Activated T-helper 17 cell treated with anti-CD3 and anti-CD28 coated beads, Interleukin-2, amount 50 U/mL, for 72 hours (primary cell): Measurements from ENCODE around the gene C16orf89. TPM values are rescaled to one million over a fixed set of nuclear protein-coding genes. Genes with fewer than 3 reads are reported as not detected.

Experiments used
- ATAC-seq: fragments of 150-1000 bp; cut with Tn5 transposase; replicated peaks from 2 replicates; pipeline ENCODE4 v1.10.0; 2021; ENCODE audit warnings: mild to moderate bottlenecking, moderate library complexity
- H3K27ac Mint-ChIP-seq: one replicate; pipeline ENCODE4 v1.8.0; 2022; ENCODE audit warnings: mixed read lengths
- H3K27me3 Mint-ChIP-seq: one replicate; pipeline ENCODE4 v1.8.0; 2022; ENCODE audit warnings: mixed read lengths
- H3K36me3 Mint-ChIP-seq: one replicate; pipeline ENCODE4 v1.8.0; 2022; ENCODE audit warnings: low read depth, mild to moderate bottlenecking, mixed read lengths
- H3K4me1 Mint-ChIP-seq: one replicate; pipeline ENCODE4 v1.8.0; 2022; ENCODE audit warnings: mixed read lengths
- H3K4me3 Mint-ChIP-seq: one replicate; pipeline ENCODE4 v1.8.0; 2022; ENCODE audit warnings: mild to moderate bottlenecking, mixed read lengths
- H3K9me3 Mint-ChIP-seq: one replicate; pipeline ENCODE4 v1.8.0; 2022; ENCODE audit warnings: mixed read lengths
- total RNA-seq, 2 donors: library from RNA; stranded (reverse); gene quantifications; one replicate each; pipeline ENCODE4 v1.2.3, GENCODE V29; 2022

Gene C16orf89
- total RNA-seq, 2 donors from 2014 or later: not detected

- Mint-ChIP-seq H3K9me3 (no peaks in the 10 kb centered on the region), H3K4me1 (peaks cover 6% of the 10 kb centered on the region), H3K4me3 (peak overlapping the region; percentile 93), H3K27ac (peak overlapping the region; percentile 90), H3K27me3 (no peaks in the 10 kb centered on the region), H3K36me3 (peaks cover 7% of the 10 kb centered on the region)
- no peak for ATAC-seq
Measured at GRCh38 chr16:5034167-5034523, 31.6 kb downstream of the C16orf89 start.

GRCh38 chr16:5033256-5034166 lies 32.2 kb downstream of the C16orf89 start, which contains the start of gene NAGPA:
Gene NAGPA (minus strand): TSS chr16:5033935. CDS start chr16:5033914, 21 bp downstream.
- H3K36me3 Mint-ChIP-seq: peaks cover 11% of the 10 kb centered on the region
- no peaks in the 10 kb centered on the region for H3K27me3 Mint-ChIP-seq
- peak; percentile 97 for ATAC-seq
- H3K4me1 Mint-ChIP-seq: peaks cover 6% of the 10 kb centered on the region
- H3K9me3 Mint-ChIP-seq: no peaks in the 10 kb centered on the region
- peak within 1 kb of the TSS; percentile 90 for H3K27ac Mint-ChIP-seq
- peak within 1 kb of the TSS; percentile 93 for H3K4me3 Mint-ChIP-seq

DNA sequence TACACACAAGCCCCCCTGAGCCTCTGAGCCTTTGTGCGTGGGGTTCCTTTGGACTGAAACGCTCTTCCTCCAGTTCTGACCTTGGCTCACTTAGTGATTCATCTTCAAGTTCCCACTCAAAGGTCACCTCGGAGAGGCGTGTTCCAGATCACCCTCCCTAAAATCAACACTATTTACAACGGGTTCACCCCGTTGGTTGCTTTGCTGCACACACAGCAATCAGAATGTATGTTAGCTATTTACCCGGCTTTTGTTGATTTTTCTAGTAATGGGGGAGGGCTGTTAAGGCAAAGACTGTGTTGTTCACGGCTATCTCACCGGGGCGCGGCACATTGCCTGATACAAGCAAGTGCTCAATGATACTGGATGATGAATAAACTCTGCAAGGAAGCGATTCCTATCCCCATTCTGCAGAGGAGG lies 33.0 kb downstream of the C16orf89 start:
- no peak for ATAC-seq
- peaks cover 6% of the 10 kb centered on the region for H3K4me1 Mint-ChIP-seq
- no peak overlapping the region for H3K27ac Mint-ChIP-seq
- H3K27me3 Mint-ChIP-seq: no peaks in the 10 kb centered on the region
- peaks cover 11% of the 10 kb centered on the region for H3K36me3 Mint-ChIP-seq
- peak overlapping the region; percentile 93 for H3K4me3 Mint-ChIP-seq
- no peaks in the 10 kb centered on the region for H3K9me3 Mint-ChIP-seq

DNA sequence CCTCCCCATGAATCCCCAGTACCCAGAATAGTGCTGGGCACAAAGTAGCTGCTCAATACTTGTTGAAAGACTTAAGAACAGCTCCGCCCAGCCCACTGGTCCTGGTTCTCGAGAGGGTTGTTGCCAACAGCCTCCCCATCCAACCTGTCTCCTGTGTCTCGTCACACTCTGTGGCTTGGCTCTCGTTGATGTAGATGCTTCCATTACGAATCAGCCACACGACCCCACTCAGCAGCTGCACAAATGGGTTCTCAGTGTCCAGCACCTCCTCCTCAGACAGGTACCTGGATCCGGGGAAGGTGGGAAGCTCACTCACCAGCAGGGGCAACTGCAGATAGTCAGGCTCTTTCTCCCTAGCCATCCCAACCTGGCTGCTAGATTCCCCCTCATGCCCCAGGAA lies 34.2 kb downstream of the C16orf89 start:
- no peaks in the 10 kb centered on the region for H3K27me3 Mint-ChIP-seq
- peaks cover 11% of the 10 kb centered on the region for H3K36me3 Mint-ChIP-seq
- H3K9me3 Mint-ChIP-seq: no peaks in the 10 kb centered on the region
- no peak overlapping the region for H3K4me3 Mint-ChIP-seq
- no peak overlapping the region for H3K27ac Mint-ChIP-seq
- H3K4me1 Mint-ChIP-seq: peaks cover 6% of the 10 kb centered on the region
- no peak for ATAC-seq

- no peak overlapping the region for H3K4me3 Mint-ChIP-seq
- H3K27ac Mint-ChIP-seq: no peak overlapping the region
- no peaks in the 10 kb centered on the region for H3K9me3 Mint-ChIP-seq
- H3K27me3 Mint-ChIP-seq: no peaks in the 10 kb centered on the region
- peaks cover 11% of the 10 kb centered on the region for H3K36me3 Mint-ChIP-seq
- H3K4me1 Mint-ChIP-seq: peaks cover 6% of the 10 kb centered on the region
- ATAC-seq: no peak
Measured at GRCh38 chr16:5030251-5030870, 35.4 kb downstream of the C16orf89 start.

DNA sequence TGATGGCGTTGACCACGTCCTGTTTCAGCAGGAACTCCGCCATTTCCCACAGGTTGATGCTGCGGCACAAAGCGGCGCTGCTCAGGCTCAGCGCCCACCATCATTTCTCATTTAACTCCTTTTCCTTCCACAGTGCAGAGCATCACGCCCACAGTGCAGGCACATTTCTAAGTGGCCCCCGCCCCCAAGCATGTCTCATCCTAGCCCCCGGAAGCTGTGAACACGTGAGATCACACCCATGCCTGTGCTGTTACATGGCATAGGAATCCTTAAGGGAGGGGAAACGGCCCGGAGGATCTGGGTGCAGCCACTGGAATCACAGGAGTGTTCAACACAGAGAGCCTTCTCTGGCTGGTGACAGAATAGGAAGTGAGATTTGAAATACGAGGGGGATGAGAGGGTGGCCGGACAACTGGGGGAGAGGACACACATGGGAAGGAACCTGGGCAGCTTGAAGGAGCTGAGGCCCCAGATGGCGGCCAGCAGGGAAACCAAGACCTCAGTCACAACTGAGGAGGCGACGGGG lies 36.7 kb downstream of the C16orf89 start:
- Mint-ChIP-seq H3K36me3 (peaks cover 8% of the 10 kb centered on the region), H3K4me1 (peaks cover under 1% of the 10 kb centered on the region), H3K4me3 (no peak overlapping the region), H3K9me3 (no peaks in the 10 kb centered on the region), H3K27me3 (no peaks in the 10 kb centered on the region), H3K27ac (no peak overlapping the region)
- no peak for ATAC-seq

- Mint-ChIP-seq H3K36me3 (peaks cover 5% of the 10 kb centered on the region), H3K4me1 (no peaks in the 10 kb centered on the region), H3K9me3 (no peaks in the 10 kb centered on the region), H3K27me3 (no peaks in the 10 kb centered on the region), H3K27ac (no peak overlapping the region), H3K4me3 (no peak overlapping the region)
- ATAC-seq: no peak
Measured at GRCh38 chr16:5027575-5028235, 38.1 kb downstream of the C16orf89 start.

- H3K36me3 Mint-ChIP-seq: peaks cover 5% of the 10 kb centered on the region
- no peak overlapping the region for H3K27ac Mint-ChIP-seq
- no peaks in the 10 kb centered on the region for H3K9me3 Mint-ChIP-seq
- no peaks in the 10 kb centered on the region for H3K27me3 Mint-ChIP-seq
- ATAC-seq: no peak
- H3K4me1 Mint-ChIP-seq: no peaks in the 10 kb centered on the region
- no peak overlapping the region for H3K4me3 Mint-ChIP-seq
Measured at GRCh38 chr16:5027086-5027485, 38.7 kb downstream of the C16orf89 start.

- H3K4me1 Mint-ChIP-seq: no peaks in the 10 kb centered on the region
- H3K4me3 Mint-ChIP-seq: no peak overlapping the region
- no peak overlapping the region for H3K27ac Mint-ChIP-seq
Measured at GRCh38 chr16:5026664-5027063, 39.1 kb downstream of the C16orf89 start.

GRCh38 chr16:5025171-5025632 lies 40.6 kb downstream of the C16orf89 start:
- Mint-ChIP-seq H3K9me3 (no peaks in the 10 kb centered on the region), H3K4me3 (no peak overlapping the region), H3K4me1 (no peaks in the 10 kb centered on the region), H3K36me3 (peaks cover 5% of the 10 kb centered on the region), H3K27ac (no peak overlapping the region), H3K27me3 (no peaks in the 10 kb centered on the region)
- no peak for ATAC-seq

More at GRCh38 chr16:5026664-5027063, 39.1 kb downstream of the C16orf89 start:
- Mint-ChIP-seq H3K36me3 (peaks cover 5% of the 10 kb centered on the region), H3K27me3 (no peaks in the 10 kb centered on the region), H3K9me3 (no peaks in the 10 kb centered on the region)
- no peak for ATAC-seq

DNA sequence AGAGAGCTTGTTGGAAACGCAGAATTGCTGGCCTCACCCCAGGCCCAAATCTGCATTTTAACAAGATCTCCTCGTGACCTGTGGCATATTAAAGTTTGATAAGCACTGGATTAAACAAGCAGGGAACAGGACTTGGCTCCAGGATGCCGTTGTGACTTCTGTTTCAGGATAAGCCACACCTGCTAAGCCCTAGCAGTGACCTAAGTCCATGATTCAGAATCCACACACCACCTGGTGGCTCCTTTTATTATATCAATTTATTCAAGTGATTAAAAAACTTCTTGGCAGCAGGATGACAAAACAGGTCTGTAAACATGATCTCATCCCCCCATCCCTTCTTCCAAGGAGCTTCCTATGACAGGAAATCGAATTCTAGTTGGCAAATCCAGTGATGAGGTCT lies 41.1 kb downstream of the C16orf89 start:
- Mint-ChIP-seq H3K27ac (no peak overlapping the region), H3K4me3 (no peak overlapping the region), H3K36me3 (peaks cover 5% of the 10 kb centered on the region), H3K9me3 (no peaks in the 10 kb centered on the region), H3K27me3 (no peaks in the 10 kb centered on the region), H3K4me1 (no peaks in the 10 kb centered on the region)
- no peak for ATAC-seq

DNA sequence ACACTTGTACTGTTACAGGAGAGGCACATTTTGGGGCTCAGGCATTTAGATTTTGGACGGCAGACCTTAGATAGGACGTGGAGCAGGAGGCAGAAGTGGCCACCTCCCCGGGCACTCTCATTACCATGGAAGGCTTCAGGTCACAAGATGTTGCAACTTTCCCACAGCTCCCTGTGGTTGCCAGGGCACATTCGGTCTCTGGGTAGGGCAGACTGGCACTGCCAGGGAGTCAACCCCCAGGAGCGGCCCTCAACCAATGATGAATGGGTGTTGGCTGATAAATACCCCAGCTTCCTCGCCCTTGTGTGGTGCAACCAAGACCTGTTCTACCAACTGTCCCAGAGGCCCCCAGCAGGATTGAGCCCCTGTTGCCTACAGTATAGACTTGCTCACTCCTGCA lies 43.2 kb downstream of the C16orf89 start:
- ATAC-seq: no peak
- no peak overlapping the region for H3K4me3 Mint-ChIP-seq
- H3K27me3 Mint-ChIP-seq: no peaks in the 10 kb centered on the region
- no peak overlapping the region for H3K27ac Mint-ChIP-seq
- H3K9me3 Mint-ChIP-seq: no peaks in the 10 kb centered on the region
- no peaks in the 10 kb centered on the region for H3K36me3 Mint-ChIP-seq
- H3K4me1 Mint-ChIP-seq: no peaks in the 10 kb centered on the region

GRCh38 chr16:5020551-5020950 lies 45.2 kb downstream of the C16orf89 start:
- no peak overlapping the region for H3K4me3 Mint-ChIP-seq
- H3K36me3 Mint-ChIP-seq: no peaks in the 10 kb centered on the region
- H3K27ac Mint-ChIP-seq: no peak overlapping the region
- ATAC-seq: no peak
- H3K4me1 Mint-ChIP-seq: no peaks in the 10 kb centered on the region
- no peaks in the 10 kb centered on the region for H3K9me3 Mint-ChIP-seq
- H3K27me3 Mint-ChIP-seq: no peaks in the 10 kb centered on the region

GRCh38 chr16:5019775-5020174 lies 46.0 kb downstream of the C16orf89 start:
- H3K4me3 Mint-ChIP-seq: no peak overlapping the region
- ATAC-seq: no peak
- no peaks in the 10 kb centered on the region for H3K4me1 Mint-ChIP-seq
- no peaks in the 10 kb centered on the region for H3K36me3 Mint-ChIP-seq
- no peaks in the 10 kb centered on the region for H3K9me3 Mint-ChIP-seq
- no peak overlapping the region for H3K27ac Mint-ChIP-seq
- no peaks in the 10 kb centered on the region for H3K27me3 Mint-ChIP-seq
